Activated effector memory CD4-positive, alpha-beta T cell treated with Interleukin-2 at 50 U/mL for 16 hours (primary cell): ENCODE measurements around the gene SIRPB2.

ENCODE experiments used
- DNase-seq: peaks from one replicate; pipeline ENCODE4 v3.0.0-alpha.2; 2020

The SIRPB2 gene

GRCh38 chr20:1491281-1491840, at the start of gene SIRPB2:
Gene SIRPB2, minus strand, starts transcription at chr20:1491420. Its CDS starts 61 bp downstream, at chr20:1491359.
- no peak for DNase-seq

GRCh38 chr20:1539816-1540419, 48.7 kb upstream of the SIRPB2 start:
- DNase-seq: no peak

- DNase-seq: no peak
These were observed 47.4 kb upstream of the SIRPB2 start for GRCh38 chr20:1538655-1539054.

GRCh38 chr20:1537731-1538058, 46.5 kb upstream of the SIRPB2 start:
- DNase-seq: no peak

- no peak for DNase-seq
These were observed 45.9 kb upstream of the SIRPB2 start for GRCh38 chr20:1536893-1537730.

- DNase-seq: no peak
These were observed 44.4 kb upstream of the SIRPB2 start for GRCh38 chr20:1535420-1536175.

GRCh38 chr20:1534526-1534925, 43.3 kb upstream of the SIRPB2 start:
- no peak for DNase-seq

- DNase-seq: no peak
These were observed 41.8 kb upstream of the SIRPB2 start for GRCh38 chr20:1533059-1533458.

GRCh38 chr20:1528811-1529210, 37.6 kb upstream of the SIRPB2 start:
- DNase-seq: no peak

GRCh38 chr20:1527923-1528322, 36.7 kb upstream of the SIRPB2 start:
- no peak for DNase-seq

GRCh38 chr20:1526896-1527295, 35.7 kb upstream of the SIRPB2 start:
- DNase-seq: no peak

GRCh38 chr20:1526310-1526709, 35.1 kb upstream of the SIRPB2 start:
- DNase-seq: no peak

GRCh38 chr20:1524004-1524403, 32.8 kb upstream of the SIRPB2 start:
- no peak for DNase-seq

- no peak for DNase-seq
These were observed 25.8 kb upstream of the SIRPB2 start for GRCh38 chr20:1517010-1517409.

GRCh38 chr20:1513801-1514200, 22.6 kb upstream of the SIRPB2 start:
- no peak for DNase-seq

GRCh38 chr20:1509237-1509636, 18.0 kb upstream of the SIRPB2 start:
- DNase-seq: no peak

GRCh38 chr20:1508574-1508973, 17.4 kb upstream of the SIRPB2 start:
- DNase-seq: no peak

GRCh38 chr20:1507276-1507675, 16.1 kb upstream of the SIRPB2 start:
- DNase-seq: no peak

- DNase-seq: no peak
These were observed 14.7 kb upstream of the SIRPB2 start for GRCh38 chr20:1505871-1506270.

GRCh38 chr20:1505361-1505760, 14.1 kb upstream of the SIRPB2 start:
- DNase-seq: no peak

- DNase-seq: peak; percentile 60
These were observed 12.5 kb upstream of the SIRPB2 start for GRCh38 chr20:1503564-1504227.

GRCh38 chr20:1500496-1500895, 9.3 kb upstream of the SIRPB2 start:
- DNase-seq: no peak
